Lower leg skin (tissue), 3 donors: ENCODE data around the gene AHCYL2.
"Not testable (repeated sequence)": the region's sequence is repeated elsewhere in the genome, so short reads cannot be mapped to it uniquely, and the experiment has no call there.

Experiments used
- CTCF ChIP-seq, 3 donors: fragments of 450-650 bp; IDR thresholded peaks; one replicate each; pipeline ENCODE4 v1.5.1; 2016; ENCODE audit warnings: antibody characterized with exemption in 3 of 3, mild to moderate bottlenecking in 3 of 3, moderate library complexity in 2 of 3
- POLR2A ChIP-seq, 2 donors: fragments of 450-650 bp; IDR thresholded peaks; one replicate each; pipeline ENCODE4 v1.6.1; 2016 to 2017; ENCODE audit warnings: antibody characterized with exemption in 2 of 2, mild to moderate bottlenecking in 1 of 2, moderate library complexity in 1 of 2

DNA sequence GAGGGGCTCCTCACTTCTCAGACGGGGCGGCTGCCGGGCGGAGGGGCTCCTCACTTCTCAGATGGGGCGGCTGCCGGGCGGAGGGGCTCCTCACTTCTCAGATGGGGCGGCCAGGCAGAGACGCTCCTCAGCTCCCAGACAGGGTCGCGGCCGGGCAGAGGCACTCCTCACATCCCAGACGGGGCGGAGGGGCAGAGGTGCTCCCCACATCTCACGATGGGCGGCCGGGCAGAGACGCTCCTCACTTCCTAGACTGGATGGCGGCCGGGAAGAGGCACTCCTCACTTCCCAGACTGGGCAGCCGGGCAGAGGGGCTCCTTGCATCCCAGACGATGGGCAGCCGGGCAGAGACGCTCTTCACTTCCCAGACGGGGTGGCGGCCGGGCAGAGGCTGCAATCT, 251.6 kb downstream of the AHCYL2 start:
- TF ChIP-seq CTCF, POLR2A (IDR thresholded peaks at IDR 0.05): not testable (repeated sequence)
